Measurements from ENCODE around the gene TFDP2.

The TFDP2 gene

DNA sequence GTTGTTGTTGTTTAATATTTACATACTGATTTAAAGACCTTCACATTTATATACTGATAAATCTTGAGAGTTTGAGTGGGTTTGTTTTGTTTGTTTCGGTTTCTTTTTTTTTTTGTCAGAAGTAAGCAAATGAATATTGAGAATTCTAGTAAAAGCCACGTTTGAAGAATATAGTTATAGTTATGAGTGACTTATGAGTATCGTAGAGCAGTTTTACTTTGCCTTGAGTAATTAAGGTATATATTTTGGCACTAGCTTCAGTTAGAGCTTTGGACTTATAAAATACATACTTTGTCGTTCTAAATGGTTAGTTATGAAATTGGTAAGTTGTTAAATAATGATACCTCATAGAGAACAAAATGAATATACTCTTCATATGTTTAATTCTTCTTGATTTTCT lies 245.1 kb downstream of the TFDP2 start:
- H3K4me3 ChIP-seq (ENCODE audit: low read depth, low read length), result no peak overlapping the region
- no peak overlapping the region for H3K27ac ChIP-seq (ENCODE audit: extremely low read depth, low read depth, low read length)
- TF ChIP-seq SP3 (tag by site-specific recombination; IDR thresholded peaks at IDR 0.05) (no peak), ZNF280C (tag by site-specific recombination; IDR thresholded peaks at IDR 0.05) (no peak), ZBTB11 (tag by site-specific recombination; conservative IDR thresholded peaks at IDR 0.05; ENCODE audit: low read depth) (no peak), ZNF248 (tag by site-specific recombination; IDR thresholded peaks at IDR 0.05) (no peak), KLF10 (tag by site-specific recombination; IDR thresholded peaks at IDR 0.05) (no peak), SCRT1 (tag by site-specific recombination; IDR thresholded peaks at IDR 0.05; ENCODE audit: borderline replicate concordance) (no peak), ZNF146 (tag by site-specific recombination; IDR thresholded peaks at IDR 0.05) (no peak), ZNF2 (tag by site-specific recombination; IDR thresholded peaks at IDR 0.05) (no peak), ZNF514 (tag by site-specific recombination; IDR thresholded peaks at IDR 0.05) (no peak), ZNF37A (tag by site-specific recombination; IDR thresholded peaks at IDR 0.05) (no peak), ZNF16 (tag by site-specific recombination; IDR thresholded peaks at IDR 0.05; ENCODE audit: low read depth) (no peak), OSR2 (tag by site-specific recombination; IDR thresholded peaks at IDR 0.05) (no peak)
- TF ChIP-seq, protein P1, sequence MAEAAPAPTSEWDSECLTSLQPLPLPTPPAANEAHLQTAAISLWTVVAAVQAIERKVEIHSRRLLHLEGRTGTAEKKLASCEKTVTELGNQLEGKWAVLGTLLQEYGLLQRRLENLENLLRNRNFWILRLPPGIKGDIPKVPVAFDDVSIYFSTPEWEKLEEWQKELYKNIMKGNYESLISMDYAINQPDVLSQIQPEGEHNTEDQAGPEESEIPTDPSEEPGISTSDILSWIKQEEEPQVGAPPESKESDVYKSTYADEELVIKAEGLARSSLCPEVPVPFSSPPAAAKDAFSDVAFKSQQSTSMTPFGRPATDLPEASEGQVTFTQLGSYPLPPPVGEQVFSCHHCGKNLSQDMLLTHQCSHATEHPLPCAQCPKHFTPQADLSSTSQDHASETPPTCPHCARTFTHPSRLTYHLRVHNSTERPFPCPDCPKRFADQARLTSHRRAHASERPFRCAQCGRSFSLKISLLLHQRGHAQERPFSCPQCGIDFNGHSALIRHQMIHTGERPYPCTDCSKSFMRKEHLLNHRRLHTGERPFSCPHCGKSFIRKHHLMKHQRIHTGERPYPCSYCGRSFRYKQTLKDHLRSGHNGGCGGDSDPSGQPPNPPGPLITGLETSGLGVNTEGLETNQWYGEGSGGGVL (tag by site-specific recombination; IDR thresholded peaks at IDR 0.05), result no peak
- TF ChIP-seq, protein P2, sequence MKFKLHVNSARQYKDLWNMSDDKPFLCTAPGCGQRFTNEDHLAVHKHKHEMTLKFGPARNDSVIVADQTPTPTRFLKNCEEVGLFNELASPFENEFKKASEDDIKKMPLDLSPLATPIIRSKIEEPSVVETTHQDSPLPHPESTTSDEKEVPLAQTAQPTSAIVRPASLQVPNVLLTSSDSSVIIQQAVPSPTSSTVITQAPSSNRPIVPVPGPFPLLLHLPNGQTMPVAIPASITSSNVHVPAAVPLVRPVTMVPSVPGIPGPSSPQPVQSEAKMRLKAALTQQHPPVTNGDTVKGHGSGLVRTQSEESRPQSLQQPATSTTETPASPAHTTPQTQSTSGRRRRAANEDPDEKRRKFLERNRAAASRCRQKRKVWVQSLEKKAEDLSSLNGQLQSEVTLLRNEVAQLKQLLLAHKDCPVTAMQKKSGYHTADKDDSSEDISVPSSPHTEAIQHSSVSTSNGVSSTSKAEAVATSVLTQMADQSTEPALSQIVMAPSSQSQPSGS (tag by site-specific recombination; IDR thresholded peaks at IDR 0.05; ENCODE audit: low read depth), result no peak
- H3K36me3 ChIP-seq (ENCODE audit: control insufficient read depth in 2 of 2, insufficient read depth in 1 of 2, low read length in 2 of 2), result peaks cover 17 to 45% of the 10 kb centered on the region in 2 experiments
- no peaks in the 10 kb centered on the region for H3K9me3 ChIP-seq (ENCODE audit: control insufficient read depth, insufficient read depth, low read depth, low read length)
- POLR2A ChIA-PET, result no interaction called here
- CTCF ChIA-PET, result interaction anchor here (0.6 kb wide), 3 partner anchors 9 to 609 kb away, joined by 3 to 8 read pairs (median 6); no protein-coding TSS in a partner anchor
- no peaks in the 10 kb centered on the region for H3K4me1 ChIP-seq (ENCODE audit: control insufficient read depth, insufficient read depth, low read length)

GRCh38 chr3:141901914-141902313 lies 247.4 kb downstream of the TFDP2 start:
- no peaks in the 10 kb centered on the region for H3K4me1 ChIP-seq (ENCODE audit: control insufficient read depth, insufficient read depth, low read length)
- H3K9me3 ChIP-seq (ENCODE audit: control insufficient read depth, insufficient read depth, low read depth, low read length), result no peaks in the 10 kb centered on the region
- POLR2A ChIA-PET, result no interaction called here
- peaks cover 12 to 29% of the 10 kb centered on the region in 2 experiments for H3K36me3 ChIP-seq (ENCODE audit: control insufficient read depth in 2 of 2, insufficient read depth in 1 of 2, low read length in 2 of 2)
- H3K27ac ChIP-seq (ENCODE audit: extremely low read depth, low read depth, low read length), result no peak overlapping the region
- H3K4me3 ChIP-seq (ENCODE audit: low read depth, low read length), result no peak overlapping the region
- CTCF ChIA-PET, result no interaction called here
- TF ChIP-seq ZNF843 (tag by site-specific recombination; IDR thresholded peaks at IDR 0.05) (no peak), ZNF791 (tag by site-specific recombination; IDR thresholded peaks at IDR 0.05) (no peak), ZNF501 (tag by site-specific recombination; IDR thresholded peaks at IDR 0.05) (no peak), ZNF292 (tag by site-specific recombination; IDR thresholded peaks at IDR 0.05; ENCODE audit: borderline replicate concordance, low read depth) (no peak), ZNF23 (tag by site-specific recombination; IDR thresholded peaks at IDR 0.05; ENCODE audit: borderline replicate concordance) (no peak), ZNF776 (tag by site-specific recombination; IDR thresholded peaks at IDR 0.05; ENCODE audit: borderline replicate concordance) (no peak), ZFP3 (tag by site-specific recombination; IDR thresholded peaks at IDR 0.05; ENCODE audit: low read depth) (no peak), KLF16 (tag by site-specific recombination; IDR thresholded peaks at IDR 0.05) (no peak), ZNF488 (tag by site-specific recombination; IDR thresholded peaks at IDR 0.05) (no peak), SP7 (tag by site-specific recombination; IDR thresholded peaks at IDR 0.05) (no peak), ZBTB1 (tag by site-specific recombination; IDR thresholded peaks at IDR 0.05) (no peak), RBAK (tag by site-specific recombination; IDR thresholded peaks at IDR 0.05) (no peak), ZNF16 (tag by site-specific recombination; IDR thresholded peaks at IDR 0.05; ENCODE audit: low read depth) (no peak), ZNF830 (tag by site-specific recombination; IDR thresholded peaks at IDR 0.05; ENCODE audit: low read depth) (no peak)
